GM12865 (cell line): ENCODE measurements around the gene EPB41L4B.

Source experiments
- DNase-seq: peaks from one replicate; pipeline ENCODE4 v3.0.0; 2010; ENCODE audit warnings: low read depth
- H3K4me3 ChIP-seq: 2 replicates; pipeline ENCODE4 v1.5.1; 2011; ENCODE audit warnings: mild to moderate bottlenecking, low read depth, low read length, control low read depth
- CTCF ChIP-seq: IDR thresholded peaks from 2 replicates; pipeline ENCODE4 v1.5.1; 2011; ENCODE audit warnings: low read length, control low read depth, low read depth, inconsistent platforms; ENCODE audit not compliant: insufficient read depth; ENCODE audit errors: missing control alignments

The EPB41L4B gene

GRCh38 chr9:109253241-109253636 lies 67.6 kb downstream of the EPB41L4B start:
- DNase-seq = no peak
- TF ChIP-seq CTCF = no peak

GRCh38 chr9:109252291-109252690 lies 68.6 kb downstream of the EPB41L4B start:
- no peak for DNase-seq

More at GRCh38 chr9:109253241-109253636, 67.6 kb downstream of the EPB41L4B start:
- no peak overlapping the region for H3K4me3 ChIP-seq

GRCh38 chr9:109251776-109252106 lies 69.1 kb downstream of the EPB41L4B start:
- no peak for TF ChIP-seq CTCF
- no peak overlapping the region for H3K4me3 ChIP-seq
- no peak for DNase-seq

More at GRCh38 chr9:109252291-109252690, 68.6 kb downstream of the EPB41L4B start:
- no peak overlapping the region for H3K4me3 ChIP-seq
- no peak for TF ChIP-seq CTCF

GRCh38 chr9:109251080-109251775 lies 69.6 kb downstream of the EPB41L4B start:
- no peak for DNase-seq
- H3K4me3 ChIP-seq = no peak overlapping the region
- no peak for TF ChIP-seq CTCF

DNA sequence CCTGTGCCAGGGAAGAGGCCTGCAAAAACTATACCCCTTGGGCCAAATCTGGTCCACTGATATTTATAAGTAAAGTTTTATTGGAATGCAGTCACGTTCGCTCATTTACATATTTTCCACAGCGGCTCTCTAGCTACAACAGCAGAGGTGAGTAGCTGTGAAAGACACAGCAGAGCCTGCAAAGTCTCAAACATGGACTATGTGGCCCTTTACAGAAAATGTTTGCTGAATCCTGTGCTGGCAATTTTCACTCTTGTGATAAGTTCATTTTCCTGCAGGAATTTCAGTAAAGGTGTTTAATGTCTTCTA lies 70.1 kb downstream of the EPB41L4B start:
- no peak for DNase-seq
- no peak overlapping the region for H3K4me3 ChIP-seq
- no peak for TF ChIP-seq CTCF

- no peak overlapping the region for H3K4me3 ChIP-seq
- DNase-seq = no peak
- no peak for TF ChIP-seq CTCF
Observed at GRCh38 chr9:109250311-109250741, 70.5 kb downstream of the EPB41L4B start.

GRCh38 chr9:109249615-109250014 lies 71.2 kb downstream of the EPB41L4B start:
- TF ChIP-seq CTCF = no peak
- no peak overlapping the region for H3K4me3 ChIP-seq
- DNase-seq = no peak
